Measurements from ENCODE around the gene DOCK9.

DOCK9 gene

GRCh38 chr13:98853771-98854221, 124.1 kb downstream of the DOCK9 start:
- peak; percentile 70 for DNase-seq (ENCODE audit: low read depth)

GRCh38 chr13:98851276-98851675, 126.6 kb downstream of the DOCK9 start:
- DNase-seq (ENCODE audit: low read depth) = no peak

GRCh38 chr13:98848746-98849145, 129.1 kb downstream of the DOCK9 start:
- DNase-seq (ENCODE audit: low read depth) = no peak

GRCh38 chr13:98847780-98848179, 130.1 kb downstream of the DOCK9 start:
- DNase-seq (ENCODE audit: low read depth) = no peak

- DNase-seq (ENCODE audit: low read depth) = no peak
These were observed 130.9 kb downstream of the DOCK9 start for GRCh38 chr13:98846986-98847385.

GRCh38 chr13:98846521-98846920, 131.3 kb downstream of the DOCK9 start:
- DNase-seq (ENCODE audit: low read depth) = no peak

GRCh38 chr13:98845742-98846141, 132.1 kb downstream of the DOCK9 start:
- no peak for DNase-seq (ENCODE audit: low read depth)

GRCh38 chr13:98844021-98844420, 133.8 kb downstream of the DOCK9 start:
- no peak for DNase-seq (ENCODE audit: low read depth)

- no peak for DNase-seq (ENCODE audit: low read depth)
These were observed 134.4 kb downstream of the DOCK9 start for GRCh38 chr13:98843482-98843877.

GRCh38 chr13:98842858-98843481, 134.9 kb downstream of the DOCK9 start:
- DNase-seq (ENCODE audit: low read depth) = peak; percentile 58

- DNase-seq (ENCODE audit: low read depth) = no peak
These were observed 135.8 kb downstream of the DOCK9 start for GRCh38 chr13:98842070-98842469.

GRCh38 chr13:98839856-98840769, 137.8 kb downstream of the DOCK9 start:
- peak; percentile 23 for DNase-seq (ENCODE audit: low read depth)

GRCh38 chr13:98838776-98839175, 139.1 kb downstream of the DOCK9 start:
- no peak for DNase-seq (ENCODE audit: low read depth)

- no peak for DNase-seq (ENCODE audit: low read depth)
These were observed 140.0 kb downstream of the DOCK9 start for GRCh38 chr13:98837896-98838295.

- no peak for DNase-seq (ENCODE audit: low read depth)
These were observed 142.7 kb downstream of the DOCK9 start for GRCh38 chr13:98835156-98835555.

GRCh38 chr13:98834254-98834960, 143.5 kb downstream of the DOCK9 start:
- DNase-seq (ENCODE audit: low read depth) = no peak

GRCh38 chr13:98831236-98831635, 146.6 kb downstream of the DOCK9 start:
- DNase-seq (ENCODE audit: low read depth) = no peak

GRCh38 chr13:98829541-98829940, 148.3 kb downstream of the DOCK9 start:
- DNase-seq (ENCODE audit: low read depth) = no peak

- no peak for DNase-seq (ENCODE audit: low read depth)
These were observed 149.2 kb downstream of the DOCK9 start for GRCh38 chr13:98828614-98829013.

- DNase-seq (ENCODE audit: low read depth) = no peak
These were observed 150.4 kb downstream of the DOCK9 start for GRCh38 chr13:98827449-98827848.

GRCh38 chr13:98826146-98826545, 151.7 kb downstream of the DOCK9 start:
- no peak for DNase-seq (ENCODE audit: low read depth)

GRCh38 chr13:98825659-98826058, 152.2 kb downstream of the DOCK9 start:
- DNase-seq (ENCODE audit: low read depth) = no peak

All from activated T-cell treated with anti-CD3 and anti-CD28 coated beads for 48 hours (primary cell).